Measurements from ENCODE around the gene OVCH2.

Gene OVCH2

DNA sequence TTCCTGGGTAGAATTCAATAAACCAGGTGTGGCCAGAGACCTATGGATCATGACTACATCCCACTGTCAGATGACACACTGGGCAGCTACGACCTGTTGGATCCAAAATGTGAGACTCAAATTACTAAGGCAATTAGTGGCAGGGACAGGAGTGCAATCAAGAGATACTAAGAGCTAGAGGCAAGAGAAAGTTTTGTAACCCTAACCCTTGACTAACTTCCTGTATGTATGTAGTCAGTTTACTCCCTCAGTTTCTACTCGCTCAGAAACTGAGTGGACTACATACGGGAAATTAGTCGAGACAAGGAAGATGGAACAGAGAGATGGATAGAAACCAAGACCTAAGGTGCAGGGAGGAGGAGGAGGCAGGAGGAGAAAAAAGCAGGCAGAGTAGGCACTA, 35.6 kb downstream of the OVCH2 start:
- TF ChIP-seq MYC (IDR thresholded peaks at IDR 0.05; ENCODE audit: low read depth, low read length): no peak
- no peak for TF ChIP-seq POLR2A (IDR thresholded peaks at IDR 0.05; ENCODE audit: extremely low read depth, insufficient read length)
- TF ChIP-seq MAX (IDR thresholded peaks at IDR 0.05; ENCODE audit: low read depth, low read length): no peak
- TF ChIP-seq CTCF (IDR thresholded peaks at IDR 0.05; ENCODE audit: low read depth, low read length): no peak
- no peak overlapping the region for H3K4me3 ChIP-seq (ENCODE audit: low read depth, low read length)
- peak; percentile 39 for DNase-seq (ENCODE audit: low read depth)

- no peak for TF ChIP-seq POLR2A (IDR thresholded peaks at IDR 0.05; ENCODE audit: extremely low read depth, insufficient read length)
- TF ChIP-seq MAX (IDR thresholded peaks at IDR 0.05; ENCODE audit: low read depth, low read length): no peak
- no peak for TF ChIP-seq CTCF (IDR thresholded peaks at IDR 0.05; ENCODE audit: low read depth, low read length)
- TF ChIP-seq MYC (IDR thresholded peaks at IDR 0.05; ENCODE audit: low read depth, low read length): no peak
- H3K4me3 ChIP-seq (ENCODE audit: low read depth, low read length): no peak overlapping the region
These were observed 37.4 kb downstream of the OVCH2 start for GRCh38 chr11:7668911-7669310.

GRCh38 chr11:7668464-7668863, 37.8 kb downstream of the OVCH2 start:
- TF ChIP-seq MAX (IDR thresholded peaks at IDR 0.05; ENCODE audit: low read depth, low read length) (no peak), MYC (IDR thresholded peaks at IDR 0.05; ENCODE audit: low read depth, low read length) (no peak), POLR2A (IDR thresholded peaks at IDR 0.05; ENCODE audit: extremely low read depth, insufficient read length) (no peak), CTCF (IDR thresholded peaks at IDR 0.05; ENCODE audit: low read depth, low read length) (no peak)
- DNase-seq (ENCODE audit: low read depth): no peak
- no peak overlapping the region for H3K4me3 ChIP-seq (ENCODE audit: low read depth, low read length)

More at GRCh38 chr11:7668911-7669310, 37.4 kb downstream of the OVCH2 start:
- no peak for DNase-seq (ENCODE audit: low read depth)

- no peak overlapping the region for H3K4me3 ChIP-seq (ENCODE audit: low read depth, low read length)
- no peak for TF ChIP-seq MAX (IDR thresholded peaks at IDR 0.05; ENCODE audit: low read depth, low read length)
- no peak for TF ChIP-seq CTCF (IDR thresholded peaks at IDR 0.05; ENCODE audit: low read depth, low read length)
- TF ChIP-seq MYC (IDR thresholded peaks at IDR 0.05; ENCODE audit: low read depth, low read length): no peak
- TF ChIP-seq POLR2A (IDR thresholded peaks at IDR 0.05; ENCODE audit: extremely low read depth, insufficient read length): no peak
- no peak for DNase-seq (ENCODE audit: low read depth)
These were observed 38.8 kb downstream of the OVCH2 start for GRCh38 chr11:7667460-7667859.

DNA sequence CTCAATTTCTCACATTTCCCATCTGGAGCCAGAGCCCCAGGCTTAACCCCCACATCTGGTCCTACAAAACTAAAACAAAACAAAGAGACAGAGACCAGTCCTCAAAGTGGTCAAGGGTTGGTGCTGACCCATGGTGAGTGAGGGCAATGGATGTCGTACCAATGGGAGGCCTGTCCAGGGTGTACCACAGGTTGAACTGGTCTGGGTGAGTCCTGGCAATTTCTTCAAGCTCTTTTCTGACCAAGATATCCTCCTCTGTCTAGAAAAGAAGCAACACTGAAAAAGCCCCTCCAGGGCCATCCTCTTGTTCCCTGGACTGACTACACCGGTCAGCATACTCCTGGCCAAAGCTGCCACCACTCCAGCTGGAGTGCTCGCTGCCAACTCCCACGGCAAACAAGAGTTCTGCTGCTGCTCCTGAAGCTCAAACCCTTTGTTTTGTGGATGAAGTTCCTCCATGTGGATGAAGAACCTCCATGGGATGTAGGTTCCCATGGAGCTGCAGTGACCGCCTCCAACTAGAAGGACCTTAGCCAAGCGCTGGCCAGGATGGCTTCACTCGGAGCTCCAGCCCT, 39.9 kb downstream of the OVCH2 start:
- TF ChIP-seq MYC (IDR thresholded peaks at IDR 0.05; ENCODE audit: low read depth, low read length) (no peak), MAX (IDR thresholded peaks at IDR 0.05; ENCODE audit: low read depth, low read length) (no peak), CTCF (IDR thresholded peaks at IDR 0.05; ENCODE audit: low read depth, low read length) (no peak), POLR2A (IDR thresholded peaks at IDR 0.05; ENCODE audit: extremely low read depth, insufficient read length) (no peak)

More for the DNA sequence above, 39.9 kb downstream of the OVCH2 start:
- no peak overlapping the region for H3K4me3 ChIP-seq (ENCODE audit: low read depth, low read length)
- no peak for DNase-seq (ENCODE audit: low read depth)

Data from NB4 (cell line).